Mucosa of descending colon (tissue), 3 donors: ENCODE data around the gene SLIT3. TPM values are rescaled to one million over a fixed set of nuclear protein-coding genes. Genes with fewer than 3 reads are reported as not detected.

Experiments used
- ATAC-seq: fragments of 200-7000 bp; cut with Tn5 transposase; one replicate; pipeline ENCODE4 v1.9.1; 2020; ENCODE audit warnings: mild to moderate bottlenecking, moderate library complexity
- DNase-seq, 3 donors: peaks; one replicate each; pipeline ENCODE4 v3.0.0-alpha.2; 2020
- H3K36me3 ChIP-seq: fragments of 200-600 bp; one replicate; pipeline ENCODE4 v1.8.0; 2021; ENCODE audit warnings: low read depth, mild to moderate bottlenecking
- H3K4me1 ChIP-seq: fragments of 200-600 bp; one replicate; pipeline ENCODE4 v1.8.0; 2021; ENCODE audit warnings: low read depth, mild to moderate bottlenecking
- H3K4me3 ChIP-seq: fragments of 200-600 bp; one replicate; pipeline ENCODE4 v1.8.0; 2021; ENCODE audit warnings: mild to moderate bottlenecking
- H3K9me3 ChIP-seq: fragments of 200-600 bp; one replicate; pipeline ENCODE4 v1.8.0; 2021; ENCODE audit warnings: mild to moderate bottlenecking
- intact Hi-C, 2 donors: fragments of 100-400 bp; cut with DNase I in 1 of 2; cut with micrococcal nuclease in 1 of 2; formaldehyde crosslinking; loops; one replicate each; pipeline versions ENCODE4 v1.11.0 to v1.11.1; 2022; cut with DNase I, micrococcal nuclease
- total RNA-seq, 3 donors: library from RNA; stranded (reverse); fragmentation: NEBNext Ultra II Directional in 2 of 3; extraction: Animal tissue kit (Norgen Biotek cat#: 25700) in 2 of 3; gene quantifications; one replicate each; pipeline versions ENCODE4 v1.2.1 to v1.2.4, GENCODE V29; 2021 to 2023
- TF ChIP-seq, protein P1 (sequence below): fragments of 200-600 bp; IDR thresholded peaks from one replicate; pipeline ENCODE4 v1.8.0; 2022; ENCODE audit warnings: antibody characterized with exemption, mild to moderate bottlenecking
- donor health status: DM: no; HTN: no; CAD: no; lungs with moderate emphysema.
- donor health status: DM: no; HTN: no; CAD: no.
- donor health status: DM: no; HTN: yes; CAD: no.

The SLIT3 gene
- total RNA-seq, 3 donors from 2014 or later = 4.2 to 25.5 (median 16.1) TPM

DNA sequence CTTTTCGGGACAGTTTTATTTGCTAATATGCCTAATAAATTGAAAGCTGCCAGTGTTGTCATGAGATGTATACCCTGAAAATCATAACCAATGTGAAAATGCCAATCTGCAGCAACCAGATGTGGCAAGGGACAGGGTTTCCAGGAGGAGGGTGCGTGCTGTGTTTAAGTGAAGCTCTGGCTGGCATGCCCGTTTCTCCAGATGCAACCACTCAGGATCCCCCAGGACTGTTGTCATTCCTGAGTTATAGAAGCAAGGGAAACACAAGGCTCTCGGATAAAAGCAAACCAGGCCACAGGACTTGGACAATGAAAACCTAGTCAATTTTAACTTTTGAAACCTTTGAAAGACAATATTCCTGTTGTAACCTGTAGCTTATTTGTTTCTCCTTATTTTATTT lies 360.2 kb downstream of the SLIT3 start:
- TF ChIP-seq, protein P1, sequence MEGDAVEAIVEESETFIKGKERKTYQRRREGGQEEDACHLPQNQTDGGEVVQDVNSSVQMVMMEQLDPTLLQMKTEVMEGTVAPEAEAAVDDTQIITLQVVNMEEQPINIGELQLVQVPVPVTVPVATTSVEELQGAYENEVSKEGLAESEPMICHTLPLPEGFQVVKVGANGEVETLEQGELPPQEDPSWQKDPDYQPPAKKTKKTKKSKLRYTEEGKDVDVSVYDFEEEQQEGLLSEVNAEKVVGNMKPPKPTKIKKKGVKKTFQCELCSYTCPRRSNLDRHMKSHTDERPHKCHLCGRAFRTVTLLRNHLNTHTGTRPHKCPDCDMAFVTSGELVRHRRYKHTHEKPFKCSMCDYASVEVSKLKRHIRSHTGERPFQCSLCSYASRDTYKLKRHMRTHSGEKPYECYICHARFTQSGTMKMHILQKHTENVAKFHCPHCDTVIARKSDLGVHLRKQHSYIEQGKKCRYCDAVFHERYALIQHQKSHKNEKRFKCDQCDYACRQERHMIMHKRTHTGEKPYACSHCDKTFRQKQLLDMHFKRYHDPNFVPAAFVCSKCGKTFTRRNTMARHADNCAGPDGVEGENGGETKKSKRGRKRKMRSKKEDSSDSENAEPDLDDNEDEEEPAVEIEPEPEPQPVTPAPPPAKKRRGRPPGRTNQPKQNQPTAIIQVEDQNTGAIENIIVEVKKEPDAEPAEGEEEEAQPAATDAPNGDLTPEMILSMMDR = no peak
- no peak overlapping the region for H3K4me3 ChIP-seq
- no peaks in the 10 kb centered on the region for H3K9me3 ChIP-seq
- ATAC-seq (no peak), DNase-seq (no peak)
- H3K36me3 ChIP-seq = no peaks in the 10 kb centered on the region
- H3K4me1 ChIP-seq = no peaks in the 10 kb centered on the region
- intact Hi-C loops = no loop called here

DNA sequence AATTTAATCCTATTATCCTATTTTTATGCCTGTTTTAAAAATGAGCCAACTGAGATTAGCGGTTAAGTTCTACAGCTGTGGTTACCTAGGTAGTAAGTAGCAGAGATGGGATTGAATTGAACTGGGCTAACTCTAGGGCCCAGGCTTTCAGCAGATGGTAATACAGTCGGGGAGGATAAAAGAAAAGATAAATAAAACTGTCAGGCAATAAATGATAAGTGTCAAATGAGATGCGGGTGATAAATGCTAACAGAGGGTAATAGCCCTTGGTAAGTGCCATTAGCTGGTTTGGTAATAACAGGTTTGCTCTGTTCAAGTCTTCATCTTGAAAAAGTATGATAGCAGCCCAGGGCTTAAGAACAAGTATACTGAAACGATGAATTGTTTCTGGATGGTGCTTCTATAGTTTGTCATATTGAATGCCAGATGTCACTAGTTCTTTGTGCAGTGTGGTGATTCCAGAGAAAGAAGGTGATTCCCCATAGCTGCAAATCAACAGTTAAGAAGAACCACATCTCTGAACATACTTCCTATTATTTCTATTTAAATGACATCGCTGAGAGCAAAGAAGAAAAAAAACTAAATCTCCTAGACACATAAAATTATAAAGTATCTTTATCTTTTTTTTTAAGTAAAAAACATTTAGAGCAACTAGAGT lies 360.9 kb downstream of the SLIT3 start:
- intact Hi-C loops = no loop called here
- Histone ChIP-seq H3K4me3 (no peak overlapping the region), H3K36me3 (no peaks in the 10 kb centered on the region), H3K4me1 (no peaks in the 10 kb centered on the region), H3K9me3 (no peaks in the 10 kb centered on the region)
- TF ChIP-seq, protein P1 = no peak
- ATAC-seq (no peak), DNase-seq (no peak)

DNA sequence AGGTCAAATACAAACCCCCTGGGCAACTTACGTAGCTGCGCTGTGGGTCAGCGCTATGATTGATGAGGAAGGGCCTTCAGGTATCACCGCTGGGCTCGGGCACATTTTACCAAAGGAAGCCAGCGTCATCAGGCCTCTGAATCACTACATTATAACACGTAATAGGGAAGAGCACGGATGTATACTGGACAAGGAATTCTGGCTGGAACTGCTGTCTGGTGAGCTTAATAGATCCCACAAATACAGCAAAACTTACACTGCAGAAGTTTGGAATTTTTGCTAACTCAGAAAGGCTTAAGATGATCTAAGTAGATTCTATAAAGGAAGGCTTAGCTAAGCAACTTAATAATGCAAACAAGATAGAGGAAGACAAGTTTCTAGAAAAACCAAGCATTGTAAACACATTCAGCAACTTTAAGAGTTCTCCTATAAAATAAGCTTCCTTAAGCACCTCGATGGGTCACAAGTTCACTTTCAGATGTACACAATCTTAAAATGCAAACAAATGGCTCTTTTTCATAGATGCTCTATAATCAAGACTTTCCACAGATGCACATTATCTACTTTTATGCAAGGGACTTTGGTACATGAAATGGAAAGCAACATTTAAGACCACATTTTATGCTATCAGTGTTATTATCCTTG lies 361.7 kb downstream of the SLIT3 start:
- DNase-seq (no peak), ATAC-seq (no peak)
- Histone ChIP-seq H3K36me3 (no peaks in the 10 kb centered on the region), H3K4me1 (no peaks in the 10 kb centered on the region), H3K9me3 (no peaks in the 10 kb centered on the region), H3K4me3 (no peak overlapping the region)
- intact Hi-C loops = no loop called here
- TF ChIP-seq, protein P1 = no peak

DNA sequence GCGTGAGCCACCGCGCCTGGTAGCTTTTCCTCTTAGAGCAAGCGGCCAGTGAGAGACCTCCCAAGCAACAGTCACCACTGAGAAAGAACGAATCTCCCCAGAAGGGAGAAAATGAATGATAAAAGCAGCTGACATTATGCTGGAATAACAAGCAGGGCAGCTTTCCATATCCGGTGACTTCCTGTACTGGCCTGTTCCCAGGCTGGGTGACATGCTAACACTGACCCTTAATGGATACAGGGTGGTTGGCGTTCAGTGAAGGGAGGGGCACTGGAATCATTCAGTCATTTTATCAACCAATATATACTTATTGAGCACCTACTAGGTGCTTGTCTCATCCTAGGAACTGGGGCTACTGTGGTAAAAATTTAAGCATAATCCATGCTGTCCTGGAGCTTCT lies 364.4 kb downstream of the SLIT3 start:
- intact Hi-C loops = no loop called here
- H3K9me3 ChIP-seq = no peaks in the 10 kb centered on the region
- DNase-seq (no peak), ATAC-seq (no peak)
- TF ChIP-seq, protein P1 = no peak
- H3K4me1 ChIP-seq = no peaks in the 10 kb centered on the region
- H3K4me3 ChIP-seq = no peak overlapping the region
- no peaks in the 10 kb centered on the region for H3K36me3 ChIP-seq

DNA sequence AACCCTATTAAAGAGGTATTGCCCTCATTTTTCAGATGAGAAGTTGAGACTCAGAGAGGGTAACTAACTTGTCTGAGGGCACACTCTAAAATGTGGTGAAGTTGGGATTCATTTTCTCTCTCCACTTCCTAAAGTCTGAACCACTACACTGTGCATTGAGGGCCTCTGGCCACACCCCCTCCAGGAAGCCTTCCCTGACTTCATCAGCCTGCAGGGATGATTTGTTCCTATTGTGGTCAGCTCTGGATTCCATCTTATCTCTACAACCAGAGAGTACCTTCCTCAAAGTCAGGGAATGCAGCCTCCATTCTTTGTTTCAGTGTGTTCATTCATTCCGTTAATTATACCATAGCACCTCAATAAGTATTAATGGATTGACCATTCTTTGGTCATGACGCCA lies 365.8 kb downstream of the SLIT3 start:
- no peaks in the 10 kb centered on the region for H3K36me3 ChIP-seq
- intact Hi-C loops = no loop called here
- DNase-seq (no peak), ATAC-seq (no peak)
- H3K9me3 ChIP-seq = no peaks in the 10 kb centered on the region
- TF ChIP-seq, protein P1 = no peak
- H3K4me3 ChIP-seq = no peak overlapping the region
- H3K4me1 ChIP-seq = no peaks in the 10 kb centered on the region
